ENCODE data around the gene CTNNA2. TPM values are rescaled to one million over a fixed set of nuclear protein-coding genes. Genes with fewer than 3 reads are reported as not detected.

The CTNNA2 gene
- total RNA-seq, 1 donor from 2014 or later, result not detected

GRCh38 chr2:80299661-80300060 lies 786.8 kb downstream of the CTNNA2 start:
- Histone ChIP-seq H3K27me3 (peaks cover 39% of the 10 kb centered on the region), H3K27ac (no peak overlapping the region), H3K4me3 (no peak overlapping the region), H3K4me1 (peaks cover 12% of the 10 kb centered on the region), H3K9me3 (no peaks in the 10 kb centered on the region), H3K36me3 (no peaks in the 10 kb centered on the region)
- no peak for DNase-seq
- no peak for TF ChIP-seq CTCF (IDR thresholded peaks at IDR 0.05)
- no peak for ATAC-seq
- intact Hi-C loops (cut with DNase I), result no loop called here

GRCh38 chr2:80300346-80300745 lies 787.5 kb downstream of the CTNNA2 start:
- TF ChIP-seq CTCF (IDR thresholded peaks at IDR 0.05), result no peak
- peaks cover 12% of the 10 kb centered on the region for H3K4me1 ChIP-seq
- no peak overlapping the region for H3K4me3 ChIP-seq
- peaks cover 46% of the 10 kb centered on the region for H3K27me3 ChIP-seq
- DNase-seq (no peak), ATAC-seq (no peak)
- no peaks in the 10 kb centered on the region for H3K9me3 ChIP-seq
- intact Hi-C loops (cut with DNase I), result no loop called here
- H3K27ac ChIP-seq, result no peak overlapping the region
- H3K36me3 ChIP-seq, result no peaks in the 10 kb centered on the region

- Histone ChIP-seq H3K36me3 (no peaks in the 10 kb centered on the region), H3K27me3 (peaks cover 52% of the 10 kb centered on the region), H3K9me3 (no peaks in the 10 kb centered on the region), H3K4me1 (peaks cover 12% of the 10 kb centered on the region), H3K4me3 (no peak overlapping the region), H3K27ac (no peak overlapping the region)
- no peak for TF ChIP-seq CTCF (IDR thresholded peaks at IDR 0.05)
- DNase-seq, result no peak
- ATAC-seq, result no peak
- intact Hi-C loops (cut with DNase I), result no loop called here
Measured at GRCh38 chr2:80300954-80301353, 788.1 kb downstream of the CTNNA2 start.

- ATAC-seq, result no peak
- TF ChIP-seq CTCF (IDR thresholded peaks at IDR 0.05), result no peak
- Histone ChIP-seq H3K4me3 (no peak overlapping the region), H3K27ac (no peak overlapping the region), H3K36me3 (no peaks in the 10 kb centered on the region), H3K27me3 (peaks cover 56% of the 10 kb centered on the region), H3K4me1 (peaks cover 12% of the 10 kb centered on the region), H3K9me3 (no peaks in the 10 kb centered on the region)
- DNase-seq, result no peak
- intact Hi-C loops (cut with DNase I), result no loop called here
Measured at GRCh38 chr2:80302001-80302313, 789.1 kb downstream of the CTNNA2 start.

GRCh38 chr2:80302314-80303005 lies 789.6 kb downstream of the CTNNA2 start:
- peaks cover 56% of the 10 kb centered on the region for H3K27me3 ChIP-seq

More at GRCh38 chr2:80302314-80303005, 789.6 kb downstream of the CTNNA2 start:
- Histone ChIP-seq H3K27ac (no peak overlapping the region), H3K4me3 (no peak overlapping the region), H3K9me3 (no peaks in the 10 kb centered on the region), H3K36me3 (no peaks in the 10 kb centered on the region), H3K4me1 (peaks cover 12% of the 10 kb centered on the region)
- intact Hi-C loops (cut with DNase I), result no loop called here
- DNase-seq, result no peak
- TF ChIP-seq CTCF (IDR thresholded peaks at IDR 0.05), result no peak
- ATAC-seq, result peak; percentile 6

All from upper lobe of right lung (tissue), 1 donor.